Transverse colon (tissue), 4 donors: Measurements from ENCODE around the gene TMEM17. TPM values are rescaled to one million over a fixed set of nuclear protein-coding genes. Genes with fewer than 3 reads are reported as not detected.

Experiments used
- DNase-seq: peaks from one replicate; pipeline ENCODE4 v3.0.0-alpha.2; 2019
- H3K27ac ChIP-seq, 4 donors: fragments of 200-600 bp; sonication (generic); 2 replicates each; pipeline ENCODE4 v1.5.1; 2016 to 2018; ENCODE audit warnings: inconsistent platforms in 4 of 4
- H3K27me3 ChIP-seq: fragments of 200-600 bp; sonication (generic); 2 replicates; pipeline ENCODE4 v1.5.1; 2017; ENCODE audit warnings: inconsistent platforms
- H3K36me3 ChIP-seq, 4 donors: fragments of 200-600 bp; sonication (generic); 2 replicates each; pipeline ENCODE4 v1.5.1; 2017 to 2019; ENCODE audit warnings: inconsistent platforms in 4 of 4
- H3K4me1 ChIP-seq, 4 donors: fragments of 200-600 bp; sonication (generic); 2 replicates each; pipeline ENCODE4 v1.5.1; 2017 to 2020; ENCODE audit warnings: inconsistent platforms in 4 of 4
- H3K4me3 ChIP-seq, 4 donors: fragments of 200-600 bp; sonication (generic); 1 replicate in 1 of 4; 2 replicates in 3 of 4; pipeline versions ENCODE4 v1.5.1 to v1.6.1; 2017 to 2019; ENCODE audit warnings: inconsistent platforms in 4 of 4
- H3K9me3 ChIP-seq, 2 donors: fragments of 200-600 bp; sonication (generic); 2 replicates each; pipeline ENCODE4 v1.5.1; 2017 to 2019; ENCODE audit warnings: inconsistent platforms in 2 of 2
- EP300 ChIP-seq: sonication (generic); formaldehyde crosslinking; IDR thresholded peaks from one replicate; pipeline ENCODE4 v1.6.1; 2017; ENCODE audit warnings: antibody characterized with exemption, low read depth
- POLR2A ChIP-seq: fragments of 450-650 bp; IDR thresholded peaks from one replicate; pipeline ENCODE4 v1.6.1; 2016; ENCODE audit warnings: antibody characterized with exemption, mild to moderate bottlenecking, moderate library complexity
- POLR2AphosphoS5 ChIP-seq, 3 donors: sonication (generic); formaldehyde crosslinking; IDR thresholded peaks; one replicate each; pipeline ENCODE4 v1.6.1; 2016; ENCODE audit warnings: antibody characterized with exemption in 3 of 3
- whole genome bisulfite sequencing, 2 donors: methylation state at CpG; one replicate each; pipeline ENCODE4 v1.1.5; 2018; ENCODE audit warnings: low coverage in 1 of 2; 5-methylcytosine and 5-hydroxymethylcytosine counted together
- in situ Hi-C, 4 donors: fragments of 200-750 bp; cut with MboI; loops; one replicate each; pipeline versions ENCODE4 v1.15.0 to v1.15.1; 2017; ENCODE audit warnings: low sequenced_read_pairs in 3 of 4, low pct_ligation_motif_present in 1 of 4, low pct_unique_long_range_greater_than_20kb in 1 of 4
- intact Hi-C: fragments of 100-400 bp; cut with DNase I; formaldehyde crosslinking; loops from one replicate; pipeline ENCODE4 v1.15.1; 2023; ENCODE audit warnings: low total_unique reads
- total RNA-seq, 4 donors: library from RNA; depleted of rRNA; stranded (reverse); fragments of >200 nt; gene quantifications; one replicate each; pipeline ENCODE4 v1.1.0, GENCODE V29; 2016
- TF ChIP-seq, protein P1 (sequence below), 5 experiments: fragments of 200-600 bp in 3 of 5; fragments of 450-650 bp in 2 of 5; sonication (generic) in 3 of 5; IDR thresholded peaks; 1 replicate in 2 of 5; 2 replicates in 3 of 5; pipeline ENCODE4 v1.5.1; 2016 to 2017; ENCODE audit warnings: antibody characterized with exemption in 5 of 5, inconsistent platforms in 3 of 5, mild to moderate bottlenecking in 2 of 5, moderate library complexity in 1 of 5

TMEM17 gene, protein sequence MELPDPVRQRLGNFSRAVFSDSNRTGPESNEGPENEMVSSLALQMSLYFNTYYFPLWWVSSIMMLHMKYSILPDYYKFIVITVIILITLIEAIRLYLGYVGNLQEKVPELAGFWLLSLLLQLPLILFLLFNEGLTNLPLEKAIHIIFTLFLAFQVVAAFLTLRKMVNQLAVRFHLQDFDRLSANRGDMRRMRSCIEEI
- 1 to 10 TPM in 1 of 4 donors, under 1 TPM in 1, not detected in 2; 0.96 to 1.4 TPM for total RNA-seq

DNA sequence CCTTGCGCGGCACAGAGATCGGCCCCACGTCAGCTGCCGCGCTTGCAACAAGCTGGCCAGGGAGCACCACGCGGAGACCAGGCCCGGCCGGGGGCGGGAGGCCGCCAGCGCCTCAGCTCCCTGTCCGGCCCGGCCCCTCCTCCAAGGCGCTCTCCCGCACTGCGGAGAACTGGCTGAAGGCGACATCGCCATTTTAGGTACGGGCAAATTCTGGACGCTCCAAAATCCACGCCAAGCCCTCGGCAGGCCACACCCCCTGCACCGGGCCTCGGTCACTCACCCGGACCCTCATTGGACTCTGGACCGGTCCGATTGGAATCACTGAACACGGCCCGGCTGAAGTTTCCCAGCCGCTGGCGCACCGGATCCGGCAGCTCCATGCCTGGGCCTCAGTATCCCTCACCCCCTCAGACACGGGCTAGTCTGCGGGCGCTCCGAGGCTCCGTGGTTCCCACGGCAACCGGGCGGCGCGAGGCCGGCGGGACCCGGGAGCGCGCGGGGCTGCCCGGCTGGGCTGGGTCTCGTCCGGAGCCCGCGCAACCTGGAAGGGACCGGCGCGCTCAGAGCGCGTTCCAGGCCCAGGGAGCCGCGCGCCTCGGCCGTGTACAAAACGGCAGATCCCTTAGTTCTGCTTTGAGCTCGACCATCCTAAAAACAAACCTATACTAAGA, at the start of gene TMEM17:
Gene TMEM17 (minus strand): TSS at position 446 of the 671 bp plus-strand sequence. CDS start 66 bp downstream, at position 380.
- intact Hi-C loops: no loop called here
- no peaks in the 10 kb centered on the region for H3K9me3 ChIP-seq
- DNase-seq: peak; percentile 87
- no peaks in the 10 kb centered on the region for H3K36me3 ChIP-seq
- in situ Hi-C loops: no loop called here
- no peaks in the 10 kb centered on the region for H3K27me3 ChIP-seq
- peak within 1 kb of the TSS; percentile 86 to 93 (median 88) for H3K27ac ChIP-seq
- peaks cover 0 to 13% (median 9%) of the 10 kb centered on the region in 4 donors for H3K4me1 ChIP-seq
- TF ChIP-seq EP300 (no peak), POLR2AphosphoS5 (IDR thresholded peaks at IDR 0.05) (peak in 2 of 3 donors; percentile 28 to 56), POLR2A (peak; percentile 27)
- TF ChIP-seq, protein P1, sequence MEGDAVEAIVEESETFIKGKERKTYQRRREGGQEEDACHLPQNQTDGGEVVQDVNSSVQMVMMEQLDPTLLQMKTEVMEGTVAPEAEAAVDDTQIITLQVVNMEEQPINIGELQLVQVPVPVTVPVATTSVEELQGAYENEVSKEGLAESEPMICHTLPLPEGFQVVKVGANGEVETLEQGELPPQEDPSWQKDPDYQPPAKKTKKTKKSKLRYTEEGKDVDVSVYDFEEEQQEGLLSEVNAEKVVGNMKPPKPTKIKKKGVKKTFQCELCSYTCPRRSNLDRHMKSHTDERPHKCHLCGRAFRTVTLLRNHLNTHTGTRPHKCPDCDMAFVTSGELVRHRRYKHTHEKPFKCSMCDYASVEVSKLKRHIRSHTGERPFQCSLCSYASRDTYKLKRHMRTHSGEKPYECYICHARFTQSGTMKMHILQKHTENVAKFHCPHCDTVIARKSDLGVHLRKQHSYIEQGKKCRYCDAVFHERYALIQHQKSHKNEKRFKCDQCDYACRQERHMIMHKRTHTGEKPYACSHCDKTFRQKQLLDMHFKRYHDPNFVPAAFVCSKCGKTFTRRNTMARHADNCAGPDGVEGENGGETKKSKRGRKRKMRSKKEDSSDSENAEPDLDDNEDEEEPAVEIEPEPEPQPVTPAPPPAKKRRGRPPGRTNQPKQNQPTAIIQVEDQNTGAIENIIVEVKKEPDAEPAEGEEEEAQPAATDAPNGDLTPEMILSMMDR (IDR thresholded peaks at IDR 0.05): no peak
- 0 to 1% methylated on average over 8 to 60 of the region's 68 CpGs for WGBS, 2 donors
- H3K4me3 ChIP-seq: peak within 1 kb of the TSS; percentile 37 to 76 (median 63)

DNA sequence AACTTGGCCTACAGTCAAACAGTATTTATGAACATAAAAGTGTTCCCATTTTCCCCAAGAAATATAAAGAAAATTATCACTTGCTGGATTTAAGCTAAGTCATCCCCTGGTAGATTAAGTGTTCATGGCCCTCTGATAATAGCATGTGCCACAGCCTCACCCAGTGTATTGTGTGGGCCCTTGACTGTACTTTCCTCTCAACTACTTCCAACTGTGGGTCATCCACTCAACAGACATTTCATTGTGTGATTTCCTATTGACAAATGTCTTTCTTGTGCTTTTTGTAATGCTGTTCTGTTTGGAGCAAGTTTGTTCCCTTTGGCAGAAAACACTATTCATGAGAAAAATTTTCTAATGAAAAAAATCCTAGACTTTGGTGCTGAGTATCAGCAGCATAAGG, 48.4 kb upstream of the TMEM17 start:
- DNase-seq: no peak
- no peak overlapping the region for H3K27ac ChIP-seq
- H3K36me3 ChIP-seq: no peaks in the 10 kb centered on the region
- no peak for TF ChIP-seq POLR2A
- TF ChIP-seq, protein P1 (IDR thresholded peaks at IDR 0.05): no peak
- TF ChIP-seq EP300: no peak
- TF ChIP-seq POLR2AphosphoS5 (IDR thresholded peaks at IDR 0.05): no peak
- in situ Hi-C loops: no loop called here
- no peak overlapping the region for H3K4me3 ChIP-seq
- intact Hi-C loops: no loop called here
- H3K4me1 ChIP-seq: no peaks in the 10 kb centered on the region
- H3K27me3 ChIP-seq: no peaks in the 10 kb centered on the region
- no peaks in the 10 kb centered on the region for H3K9me3 ChIP-seq

DNA sequence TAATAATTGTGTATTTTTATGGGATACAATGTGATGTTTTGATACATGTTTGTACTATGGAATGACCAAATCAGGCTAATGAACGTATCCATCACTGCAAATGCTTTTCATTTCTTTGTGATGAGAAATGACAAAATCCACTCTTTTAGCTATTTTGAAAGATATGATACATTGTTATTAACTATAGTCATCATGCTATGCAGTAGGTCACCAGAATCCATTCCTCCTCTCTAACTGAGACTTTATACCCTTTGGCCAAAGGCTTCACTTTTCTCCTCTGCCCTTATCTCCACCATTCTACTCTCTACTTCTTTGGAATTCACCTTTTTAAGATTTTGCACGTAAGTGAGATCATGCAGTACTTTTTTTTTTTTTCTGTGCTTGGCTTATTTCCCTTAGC, 44.5 kb upstream of the TMEM17 start:
- in situ Hi-C loops: no loop called here
- intact Hi-C loops: no loop called here

DNA sequence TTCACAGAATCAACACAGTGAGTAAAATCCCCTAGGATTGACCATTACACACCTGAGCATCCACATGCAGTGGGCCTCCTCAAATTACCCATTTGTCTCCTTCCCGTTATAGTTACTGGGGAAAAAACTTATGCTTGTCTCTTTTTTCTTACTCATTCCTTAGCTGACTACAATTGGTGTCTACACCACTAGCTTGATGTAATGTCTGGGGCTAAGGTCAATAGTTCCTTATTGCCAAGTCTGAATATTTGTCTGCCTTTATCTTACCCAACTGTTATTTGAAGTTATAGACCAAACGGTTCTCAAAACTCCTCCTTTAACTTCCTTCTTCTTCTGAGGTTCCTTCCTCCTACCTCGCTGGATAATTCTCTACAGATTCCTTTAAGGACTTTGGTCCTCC, 41.9 kb upstream of the TMEM17 start:
- WGBS, 2 donors: 47 to 51% methylated on average over 3 of the region's 3 CpGs
- Histone ChIP-seq H3K9me3 (no peaks in the 10 kb centered on the region), H3K27ac (no peak overlapping the region), H3K4me3 (no peak overlapping the region), H3K4me1 (peaks cover 0 to 6% (median 0%) of the 10 kb centered on the region in 4 donors), H3K36me3 (no peaks in the 10 kb centered on the region), H3K27me3 (no peaks in the 10 kb centered on the region)
- DNase-seq: no peak
- in situ Hi-C loops: no loop called here
- intact Hi-C loops: no loop called here
- TF ChIP-seq EP300 (no peak), POLR2AphosphoS5 (IDR thresholded peaks at IDR 0.05) (no peak), POLR2A (no peak)
- TF ChIP-seq, protein P1 (IDR thresholded peaks at IDR 0.05): no peak

More for the DNA sequence above, 44.5 kb upstream of the TMEM17 start:
- H3K36me3 ChIP-seq: no peaks in the 10 kb centered on the region
- H3K9me3 ChIP-seq: no peaks in the 10 kb centered on the region
- H3K27ac ChIP-seq: no peak overlapping the region
- H3K4me1 ChIP-seq: peaks cover 0 to 6% (median 0%) of the 10 kb centered on the region in 4 donors
- DNase-seq: no peak
- no peak overlapping the region for H3K4me3 ChIP-seq
- TF ChIP-seq POLR2AphosphoS5 (IDR thresholded peaks at IDR 0.05): no peak
- TF ChIP-seq, protein P1 (IDR thresholded peaks at IDR 0.05): no peak
- no peak for TF ChIP-seq POLR2A
- no peak for TF ChIP-seq EP300
- H3K27me3 ChIP-seq: no peaks in the 10 kb centered on the region
- WGBS, 2 donors: 85 to 91% methylated on average over 2 of the region's 2 CpGs
